Measurements from ENCODE around the gene LHFPL3. TPM values are rescaled to one million over a fixed set of nuclear protein-coding genes. Genes with fewer than 3 reads are reported as not detected.

Gene LHFPL3
- polyA plus RNA-seq, 1 donor from 2014 or later = 5.6 TPM

GRCh38 chr7:104861729-104862390 is 533.5 kb downstream of the LHFPL3 start:
- TF ChIP-seq, protein P1, sequence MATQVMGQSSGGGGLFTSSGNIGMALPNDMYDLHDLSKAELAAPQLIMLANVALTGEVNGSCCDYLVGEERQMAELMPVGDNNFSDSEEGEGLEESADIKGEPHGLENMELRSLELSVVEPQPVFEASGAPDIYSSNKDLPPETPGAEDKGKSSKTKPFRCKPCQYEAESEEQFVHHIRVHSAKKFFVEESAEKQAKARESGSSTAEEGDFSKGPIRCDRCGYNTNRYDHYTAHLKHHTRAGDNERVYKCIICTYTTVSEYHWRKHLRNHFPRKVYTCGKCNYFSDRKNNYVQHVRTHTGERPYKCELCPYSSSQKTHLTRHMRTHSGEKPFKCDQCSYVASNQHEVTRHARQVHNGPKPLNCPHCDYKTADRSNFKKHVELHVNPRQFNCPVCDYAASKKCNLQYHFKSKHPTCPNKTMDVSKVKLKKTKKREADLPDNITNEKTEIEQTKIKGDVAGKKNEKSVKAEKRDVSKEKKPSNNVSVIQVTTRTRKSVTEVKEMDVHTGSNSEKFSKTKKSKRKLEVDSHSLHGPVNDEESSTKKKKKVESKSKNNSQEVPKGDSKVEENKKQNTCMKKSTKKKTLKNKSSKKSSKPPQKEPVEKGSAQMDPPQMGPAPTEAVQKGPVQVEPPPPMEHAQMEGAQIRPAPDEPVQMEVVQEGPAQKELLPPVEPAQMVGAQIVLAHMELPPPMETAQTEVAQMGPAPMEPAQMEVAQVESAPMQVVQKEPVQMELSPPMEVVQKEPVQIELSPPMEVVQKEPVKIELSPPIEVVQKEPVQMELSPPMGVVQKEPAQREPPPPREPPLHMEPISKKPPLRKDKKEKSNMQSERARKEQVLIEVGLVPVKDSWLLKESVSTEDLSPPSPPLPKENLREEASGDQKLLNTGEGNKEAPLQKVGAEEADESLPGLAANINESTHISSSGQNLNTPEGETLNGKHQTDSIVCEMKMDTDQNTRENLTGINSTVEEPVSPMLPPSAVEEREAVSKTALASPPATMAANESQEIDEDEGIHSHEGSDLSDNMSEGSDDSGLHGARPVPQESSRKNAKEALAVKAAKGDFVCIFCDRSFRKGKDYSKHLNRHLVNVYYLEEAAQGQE (IDR thresholded peaks at IDR 0.05; ENCODE audit: borderline replicate concordance) = no peak
- TF ChIP-seq MXI1 (conservative IDR thresholded peaks at IDR 0.05; ENCODE audit: poor library complexity, severe bottlenecking) = no peak
- no peak for TF ChIP-seq SMC3 (conservative IDR thresholded peaks at IDR 0.05; ENCODE audit: poor library complexity)
- TF ChIP-seq TAF1 (IDR thresholded peaks at IDR 0.05; ENCODE audit: low read depth) = no peak
- no peak for TF ChIP-seq EZH2 (IDR thresholded peaks at IDR 0.05; ENCODE audit: borderline replicate concordance, insufficient read depth, low read length, poor library complexity, severe bottlenecking)
- H3K27me3 ChIP-seq (ENCODE audit: insufficient read depth, low read depth, low read length) = no peaks in the 10 kb centered on the region
- no peaks in the 10 kb centered on the region for H3K9me2 ChIP-seq (ENCODE audit: insufficient read depth, low read length)
- no peak overlapping the region for H2AFZ ChIP-seq (ENCODE audit: low read depth, low read length)
- no peaks in the 10 kb centered on the region for H3K79me2 ChIP-seq (replicated peaks; ENCODE audit: insufficient read depth, low read length)
- no peak overlapping the region for H3K4me2 ChIP-seq (ENCODE audit: low read length)
- no peaks in the 10 kb centered on the region for H4K20me1 ChIP-seq (ENCODE audit: insufficient read depth)
- H3K27ac ChIP-seq (ENCODE audit: low read length) = no peak overlapping the region
- H3K4me3 ChIP-seq (ENCODE audit: low read length) = no peak overlapping the region
- H3F3A ChIP-seq (ENCODE audit: insufficient read depth, low read length, poor library complexity, severe bottlenecking) = no peaks in the 10 kb centered on the region
- H3K36me3 ChIP-seq (ENCODE audit: insufficient read depth, low read length) = no peaks in the 10 kb centered on the region
- no peaks in the 10 kb centered on the region for H3K9me3 ChIP-seq (ENCODE audit: low read length)
- H3K9ac ChIP-seq (ENCODE audit: low read length) = no peak overlapping the region

DNA sequence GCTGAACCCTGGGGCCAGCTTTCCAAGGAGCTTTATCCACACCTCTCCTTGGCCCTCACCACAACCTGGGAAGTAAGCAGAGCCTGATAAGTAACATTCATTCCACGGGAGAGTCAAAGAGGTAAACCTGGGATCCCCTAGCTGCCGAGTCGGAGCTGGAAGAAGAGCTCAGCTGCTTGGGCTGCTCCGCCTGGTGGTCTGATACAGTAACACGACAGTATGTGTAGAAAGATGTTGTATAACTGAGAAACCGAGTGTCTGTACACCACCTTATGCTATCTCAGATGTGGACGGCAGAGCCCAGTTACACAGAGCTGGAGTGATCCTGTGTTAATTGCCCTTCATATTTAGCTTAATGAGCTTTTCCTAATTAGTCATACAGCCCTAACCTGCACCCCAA is 534.3 kb downstream of the LHFPL3 start:
- H3K27me3 ChIP-seq (ENCODE audit: insufficient read depth, low read depth, low read length) = no peaks in the 10 kb centered on the region
- H3K36me3 ChIP-seq (ENCODE audit: insufficient read depth, low read length) = no peaks in the 10 kb centered on the region
- no peaks in the 10 kb centered on the region for H3K9me3 ChIP-seq (ENCODE audit: low read length)
- no peak overlapping the region for H2AFZ ChIP-seq (ENCODE audit: low read depth, low read length)
- H3K9ac ChIP-seq (ENCODE audit: low read length) = no peak overlapping the region
- no peaks in the 10 kb centered on the region for H4K20me1 ChIP-seq (ENCODE audit: insufficient read depth)
- no peaks in the 10 kb centered on the region for H3F3A ChIP-seq (ENCODE audit: insufficient read depth, low read length, poor library complexity, severe bottlenecking)
- H3K4me2 ChIP-seq (ENCODE audit: low read length) = no peak overlapping the region
- no peak overlapping the region for H3K4me3 ChIP-seq (ENCODE audit: low read length)
- no peaks in the 10 kb centered on the region for H3K9me2 ChIP-seq (ENCODE audit: insufficient read depth, low read length)
- TF ChIP-seq SMC3 (conservative IDR thresholded peaks at IDR 0.05; ENCODE audit: poor library complexity) (peak; percentile 27), CTCF (IDR thresholded peaks at IDR 0.05; ENCODE audit: poor library complexity, severe bottlenecking) (no peak)
- no peak overlapping the region for H3K27ac ChIP-seq (ENCODE audit: low read length)
- H3K79me2 ChIP-seq (replicated peaks; ENCODE audit: insufficient read depth, low read length) = no peaks in the 10 kb centered on the region

DNA sequence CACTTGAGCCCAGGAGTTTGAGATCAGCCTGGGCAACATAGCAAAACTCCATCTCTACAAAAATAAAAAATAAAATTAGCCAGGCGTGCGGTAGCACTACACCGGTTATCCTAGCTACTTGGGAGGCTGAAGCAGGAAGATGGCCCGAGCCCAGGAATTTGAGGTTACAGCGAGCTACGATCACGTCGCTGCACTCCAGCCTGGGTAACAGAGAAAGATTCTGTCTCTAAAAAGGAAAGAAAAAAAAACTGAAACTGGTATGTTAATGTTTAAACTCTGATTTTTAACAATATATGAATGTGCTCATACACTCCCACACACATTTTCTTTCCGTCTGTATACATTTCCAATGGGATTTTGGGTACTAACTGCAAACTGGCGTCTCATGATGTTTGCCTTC is 545.0 kb downstream of the LHFPL3 start:
- no peak overlapping the region for H3K9ac ChIP-seq (ENCODE audit: low read length)
- no peak for TF ChIP-seq SMC3 (conservative IDR thresholded peaks at IDR 0.05; ENCODE audit: poor library complexity)
- TF ChIP-seq TAF1 (IDR thresholded peaks at IDR 0.05; ENCODE audit: low read depth) = no peak
- no peak for TF ChIP-seq MXI1 (conservative IDR thresholded peaks at IDR 0.05; ENCODE audit: poor library complexity, severe bottlenecking)
- no peak for TF ChIP-seq POLR2AphosphoS5 (IDR thresholded peaks at IDR 0.05)
- no peak for TF ChIP-seq RAD21 (conservative IDR thresholded peaks at IDR 0.05)
- TF ChIP-seq EZH2 (IDR thresholded peaks at IDR 0.05; ENCODE audit: borderline replicate concordance, insufficient read depth, low read length, poor library complexity, severe bottlenecking) = no peak
- TF ChIP-seq CTCF (IDR thresholded peaks at IDR 0.05; ENCODE audit: poor library complexity, severe bottlenecking) = no peak
- TF ChIP-seq EP300 (conservative IDR thresholded peaks at IDR 0.05; ENCODE audit: poor library complexity, severe bottlenecking) = no peak
- TF ChIP-seq, protein P1 (IDR thresholded peaks at IDR 0.05; ENCODE audit: borderline replicate concordance) = no peak
- no peaks in the 10 kb centered on the region for H3F3A ChIP-seq (ENCODE audit: insufficient read depth, low read length, poor library complexity, severe bottlenecking)

More for the DNA sequence above, 545.0 kb downstream of the LHFPL3 start:
- H3K4me2 ChIP-seq (ENCODE audit: low read length) = no peak overlapping the region
- H3K27ac ChIP-seq (ENCODE audit: low read length) = no peak overlapping the region
- no peaks in the 10 kb centered on the region for H4K20me1 ChIP-seq (ENCODE audit: insufficient read depth)
- no peaks in the 10 kb centered on the region for H3K9me3 ChIP-seq (ENCODE audit: low read length)
- no peak overlapping the region for H3K4me3 ChIP-seq (ENCODE audit: low read length)
- no peaks in the 10 kb centered on the region for H3K27me3 ChIP-seq (ENCODE audit: insufficient read depth, low read depth, low read length)
- H3K9me2 ChIP-seq (ENCODE audit: insufficient read depth, low read length) = no peaks in the 10 kb centered on the region
- no peaks in the 10 kb centered on the region for H3K79me2 ChIP-seq (replicated peaks; ENCODE audit: insufficient read depth, low read length)
- H2AFZ ChIP-seq (ENCODE audit: low read depth, low read length) = no peak overlapping the region
- no peaks in the 10 kb centered on the region for H3K36me3 ChIP-seq (ENCODE audit: insufficient read depth, low read length)
